Panc1 (cell line): ENCODE measurements around the gene C18orf32. TPM values are rescaled to one million over a fixed set of nuclear protein-coding genes. Genes with fewer than 3 reads are reported as not detected.

Experiments
- ATAC-seq: fragments of 200-7000 bp; cut with Tn5 transposase; 2 replicates; pipeline ENCODE4 v1.9.1; 2020; ENCODE audit warnings: mild to moderate bottlenecking, moderate library complexity
- BruUV-seq: library from RNA; stranded (reverse); fragments of 400-500 nt; replicated peaks from 2 replicates; lab custom pipeline; 2021; lab: Mats Ljungman, UMichigan
- CTCF ChIA-PET: fragments of 300-600 bp; sonication (Branson Sonifier 250); formaldehyde crosslinking; loops from one replicate; lab custom pipeline; 2022; ENCODE audit warnings: antibody characterized with exemption; lab: Charles Lee
- POLR2A ChIA-PET: fragments of 300-600 bp; sonication (Branson Sonifier 250); formaldehyde crosslinking; loops from one replicate; lab custom pipeline; 2022; ENCODE audit warnings: antibody characterized with exemption; lab: Charles Lee
- DNase-seq: peaks from one replicate; pipeline ENCODE4 v3.0.0-alpha.2; 2010; ENCODE audit warnings: low read depth, low spot score
- H3K27ac ChIP-seq: 2 replicates; pipeline ENCODE4 v1.5.1; 2011; ENCODE audit warnings: mild to moderate bottlenecking, low read length, inconsistent platforms
- H3K27me3 ChIP-seq: fragments of 200-500 bp; sonication (Bioruptor generic); 2 replicates; pipeline ENCODE4 v1.6.0; 2014; ENCODE audit warnings: low read length, inconsistent platforms; ENCODE audit not compliant: control insufficient read depth, insufficient read depth
- H3K36me3 ChIP-seq: fragments of 200-500 bp; sonication (Bioruptor generic); 2 replicates; pipeline ENCODE4 v1.5.1; 2014; ENCODE audit warnings: inconsistent platforms, mild to moderate bottlenecking, low read length, moderate library complexity; ENCODE audit not compliant: control insufficient read depth, insufficient read depth
- H3K4me1 ChIP-seq: 2 replicates; pipeline ENCODE4 v1.5.1; 2011; ENCODE audit warnings: inconsistent platforms, mild to moderate bottlenecking, low read length, moderate library complexity; ENCODE audit not compliant: control insufficient read depth, insufficient read depth
- H3K4me3 ChIP-seq, 2 experiments: 2 replicates each; pipeline ENCODE4 v1.5.1; 2011 to 2012; ENCODE audit warnings: low read depth in 2 of 2, low read length in 2 of 2, mild to moderate bottlenecking in 2 of 2, inconsistent platforms in 1 of 2, moderate library complexity in 1 of 2
- H3K9me3 ChIP-seq: fragments of 200-500 bp; sonication (Bioruptor generic); 2 replicates; pipeline ENCODE4 v1.5.1; 2014; ENCODE audit warnings: low read depth, mild to moderate bottlenecking, inconsistent platforms, low read length, moderate library complexity; ENCODE audit not compliant: control insufficient read depth, insufficient read depth
- POLR2AphosphoS5 ChIP-seq: IDR thresholded peaks from 2 replicates; pipeline ENCODE4 v1.6.1; 2012; ENCODE audit warnings: mild to moderate bottlenecking, low read depth, low read length, moderate library complexity
- SIN3A ChIP-seq: IDR thresholded peaks from 2 replicates; pipeline ENCODE4 v1.6.1; 2012; ENCODE audit warnings: low read depth, mild to moderate bottlenecking, low read length, moderate library complexity, borderline replicate concordance; ENCODE audit not compliant: insufficient read depth
- TCF7L2 ChIP-seq: IDR thresholded peaks from 2 replicates; pipeline ENCODE4 v1.6.1; 2011; ENCODE audit warnings: mild to moderate bottlenecking, low read depth, low read length, inconsistent platforms
- in situ Hi-C: cut with HindIII; loops from 2 replicates; pipeline ENCODE4 v1.10.0; 2016; ENCODE audit warnings: low sequenced_read_pairs, low pct_unique_long_range_greater_than_20kb
- intact Hi-C: fragments of 100-400 bp; cut with micrococcal nuclease; formaldehyde crosslinking; loops from one replicate; pipeline ENCODE4 v1.10.0; 2022; ENCODE audit not compliant: unreplicated experiment
- total RNA-seq: library from RNA; stranded (reverse); gene quantifications from one replicate; pipeline ENCODE4 v1.2.1, GENCODE V29; 2021; ENCODE audit not compliant: unreplicated experiment
- TF ChIP-seq, protein P1 (sequence below): fragments of 450-650 bp; IDR thresholded peaks from 2 replicates; pipeline ENCODE4 v1.5.1; 2017; ENCODE audit warnings: mild to moderate bottlenecking
- TF ChIP-seq, protein P2 (sequence below), 2 experiments: IDR thresholded peaks; 2 replicates each; pipeline ENCODE4 v1.6.1; 2011 to 2012; ENCODE audit warnings: low read depth in 2 of 2, control low read depth in 1 of 2, low read length in 1 of 2, mild to moderate bottlenecking in 1 of 2, moderate library complexity in 1 of 2; ENCODE audit not compliant: insufficient read depth in 1 of 2

The C18orf32 gene
- total RNA-seq, 1 experiment from 2014 or later = 38.0 TPM

GRCh38 chr18:49467599-49467998 is 19.4 kb downstream of the C18orf32 start:
- Histone ChIP-seq H3K27me3 (no peaks in the 10 kb centered on the region), H3K36me3 (no peaks in the 10 kb centered on the region), H3K4me3 (no peak overlapping the region), H3K9me3 (no peaks in the 10 kb centered on the region), H3K27ac (no peak overlapping the region), H3K4me1 (no peaks in the 10 kb centered on the region)
- ATAC-seq (no peak), DNase-seq (no peak)
- ChIA-PET CTCF (no interaction called here), POLR2A (no interaction called here)
- intact Hi-C loops (no loop called here), in situ Hi-C loops (no loop called here)
- TF ChIP-seq SIN3A (no peak), POLR2AphosphoS5 (no peak), TCF7L2 (no peak)
- TF ChIP-seq, protein P1, sequence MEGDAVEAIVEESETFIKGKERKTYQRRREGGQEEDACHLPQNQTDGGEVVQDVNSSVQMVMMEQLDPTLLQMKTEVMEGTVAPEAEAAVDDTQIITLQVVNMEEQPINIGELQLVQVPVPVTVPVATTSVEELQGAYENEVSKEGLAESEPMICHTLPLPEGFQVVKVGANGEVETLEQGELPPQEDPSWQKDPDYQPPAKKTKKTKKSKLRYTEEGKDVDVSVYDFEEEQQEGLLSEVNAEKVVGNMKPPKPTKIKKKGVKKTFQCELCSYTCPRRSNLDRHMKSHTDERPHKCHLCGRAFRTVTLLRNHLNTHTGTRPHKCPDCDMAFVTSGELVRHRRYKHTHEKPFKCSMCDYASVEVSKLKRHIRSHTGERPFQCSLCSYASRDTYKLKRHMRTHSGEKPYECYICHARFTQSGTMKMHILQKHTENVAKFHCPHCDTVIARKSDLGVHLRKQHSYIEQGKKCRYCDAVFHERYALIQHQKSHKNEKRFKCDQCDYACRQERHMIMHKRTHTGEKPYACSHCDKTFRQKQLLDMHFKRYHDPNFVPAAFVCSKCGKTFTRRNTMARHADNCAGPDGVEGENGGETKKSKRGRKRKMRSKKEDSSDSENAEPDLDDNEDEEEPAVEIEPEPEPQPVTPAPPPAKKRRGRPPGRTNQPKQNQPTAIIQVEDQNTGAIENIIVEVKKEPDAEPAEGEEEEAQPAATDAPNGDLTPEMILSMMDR = no peak
- TF ChIP-seq, protein P2, sequence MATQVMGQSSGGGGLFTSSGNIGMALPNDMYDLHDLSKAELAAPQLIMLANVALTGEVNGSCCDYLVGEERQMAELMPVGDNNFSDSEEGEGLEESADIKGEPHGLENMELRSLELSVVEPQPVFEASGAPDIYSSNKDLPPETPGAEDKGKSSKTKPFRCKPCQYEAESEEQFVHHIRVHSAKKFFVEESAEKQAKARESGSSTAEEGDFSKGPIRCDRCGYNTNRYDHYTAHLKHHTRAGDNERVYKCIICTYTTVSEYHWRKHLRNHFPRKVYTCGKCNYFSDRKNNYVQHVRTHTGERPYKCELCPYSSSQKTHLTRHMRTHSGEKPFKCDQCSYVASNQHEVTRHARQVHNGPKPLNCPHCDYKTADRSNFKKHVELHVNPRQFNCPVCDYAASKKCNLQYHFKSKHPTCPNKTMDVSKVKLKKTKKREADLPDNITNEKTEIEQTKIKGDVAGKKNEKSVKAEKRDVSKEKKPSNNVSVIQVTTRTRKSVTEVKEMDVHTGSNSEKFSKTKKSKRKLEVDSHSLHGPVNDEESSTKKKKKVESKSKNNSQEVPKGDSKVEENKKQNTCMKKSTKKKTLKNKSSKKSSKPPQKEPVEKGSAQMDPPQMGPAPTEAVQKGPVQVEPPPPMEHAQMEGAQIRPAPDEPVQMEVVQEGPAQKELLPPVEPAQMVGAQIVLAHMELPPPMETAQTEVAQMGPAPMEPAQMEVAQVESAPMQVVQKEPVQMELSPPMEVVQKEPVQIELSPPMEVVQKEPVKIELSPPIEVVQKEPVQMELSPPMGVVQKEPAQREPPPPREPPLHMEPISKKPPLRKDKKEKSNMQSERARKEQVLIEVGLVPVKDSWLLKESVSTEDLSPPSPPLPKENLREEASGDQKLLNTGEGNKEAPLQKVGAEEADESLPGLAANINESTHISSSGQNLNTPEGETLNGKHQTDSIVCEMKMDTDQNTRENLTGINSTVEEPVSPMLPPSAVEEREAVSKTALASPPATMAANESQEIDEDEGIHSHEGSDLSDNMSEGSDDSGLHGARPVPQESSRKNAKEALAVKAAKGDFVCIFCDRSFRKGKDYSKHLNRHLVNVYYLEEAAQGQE (IDR thresholded peaks at IDR 0.05; ENCODE audit: insufficient read depth in 1 of 2, low read depth in 2 of 2, low read length in 1 of 2) = no peak
- BruUV-seq = no TSS peak

GRCh38 chr18:49467019-49467563 is 19.9 kb downstream of the C18orf32 start:
- Histone ChIP-seq H3K27me3 (no peaks in the 10 kb centered on the region), H3K9me3 (no peaks in the 10 kb centered on the region), H3K27ac (no peak overlapping the region), H3K4me3 (no peak overlapping the region), H3K4me1 (no peaks in the 10 kb centered on the region), H3K36me3 (no peaks in the 10 kb centered on the region)
- intact Hi-C loops = no loop called here
- in situ Hi-C loops = no loop called here
- CTCF ChIA-PET = interaction anchor here (0.7 kb wide), 1 partner anchor 72 kb away, joined by 10 read pairs; no protein-coding TSS in a partner anchor
- ATAC-seq (no peak), DNase-seq (no peak)
- POLR2A ChIA-PET = no interaction called here
- no TSS peak for BruUV-seq
- no peak for TF ChIP-seq TCF7L2
- TF ChIP-seq, protein P1 = no peak
- TF ChIP-seq, protein P2 (IDR thresholded peaks at IDR 0.05; ENCODE audit: insufficient read depth in 1 of 2, low read depth in 2 of 2, low read length in 1 of 2) = no peak
- TF ChIP-seq POLR2AphosphoS5 = no peak
- no peak for TF ChIP-seq SIN3A
